NCI-H1436 treated with DMSO at 0.1 percent for 48 hours (cell line): ENCODE results near the gene TYSND1.
"Not testable (repeated sequence)": the region's sequence is repeated elsewhere in the genome, so short reads cannot be mapped to it uniquely, and the experiment has no call there.

ENCODE experiments used
- DNase-seq: peaks from one replicate; lab custom pipeline; 2025; lab: John Stamatoyannopoulos, UW

The TYSND1 gene

DNA sequence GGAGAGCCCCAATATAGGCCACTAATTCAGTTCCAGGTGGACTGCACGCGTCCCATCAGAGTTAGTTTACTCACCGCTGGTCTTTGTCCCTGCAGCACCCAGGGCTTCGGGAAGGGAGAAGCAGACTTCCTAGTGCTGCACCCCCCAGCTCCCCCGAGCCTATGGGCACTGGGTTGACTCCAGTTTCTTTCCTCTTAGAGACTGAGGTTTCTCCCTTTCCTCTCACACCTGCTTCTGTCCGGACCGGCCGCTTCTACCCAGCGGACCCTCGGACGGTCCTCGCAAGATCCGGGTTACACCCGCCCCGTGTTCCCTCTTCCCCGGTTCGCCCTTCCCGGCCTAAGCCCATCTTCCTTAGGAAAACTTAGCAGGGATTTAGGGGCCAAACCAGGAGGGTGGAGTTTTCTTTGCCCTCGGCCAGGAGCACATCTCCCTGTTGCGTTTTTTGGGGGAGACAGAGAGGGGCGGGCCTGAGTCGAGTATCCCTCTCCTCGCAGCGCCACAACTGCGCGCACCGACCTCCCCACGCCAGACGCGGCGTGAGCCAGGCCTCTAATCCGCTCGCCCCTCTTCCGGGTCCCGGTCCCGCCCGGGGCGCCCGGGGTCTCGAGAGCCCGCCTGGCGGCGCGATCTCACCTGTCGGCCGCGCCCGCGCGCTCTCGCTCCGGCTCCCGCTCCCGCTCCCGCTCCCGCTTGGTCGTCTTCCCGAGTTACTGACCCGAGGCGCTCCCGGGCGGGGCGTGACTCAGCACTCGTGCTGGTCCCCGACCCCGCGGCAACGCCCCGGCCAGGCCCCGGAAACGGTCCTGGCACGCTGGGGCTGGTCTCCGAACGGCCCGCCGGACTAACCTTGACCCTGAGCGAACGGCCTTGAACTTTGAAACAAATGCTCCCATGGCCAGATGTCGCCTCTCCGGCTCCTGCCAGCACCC, 14.1 kb downstream of the TYSND1 start, which contains the start of gene AIFM2:
Gene AIFM2, minus strand, starts transcription at position 728 of the 932 bp plus-strand sequence. CDS start 8,741 bp downstream, outside the sequence.
- DNase-seq: no peak

DNA sequence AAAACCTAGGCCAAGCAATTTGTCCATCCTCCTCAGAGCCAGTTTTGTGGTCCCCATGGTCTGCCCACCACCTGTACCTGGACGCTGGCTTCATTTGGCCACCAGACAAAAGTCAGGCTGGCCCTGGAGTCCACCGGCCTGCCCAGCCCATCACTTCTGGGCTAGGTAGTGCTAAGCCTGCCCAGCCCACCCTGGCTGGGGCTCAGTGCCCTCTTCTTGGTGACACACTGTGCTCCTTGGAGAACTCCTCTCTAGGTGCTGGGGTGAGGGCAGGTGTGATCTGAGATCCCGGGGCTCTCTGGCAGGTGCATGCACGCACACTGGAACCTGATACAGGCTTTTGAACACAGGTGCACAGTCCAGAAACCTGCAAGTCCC, 15.0 kb downstream of the TYSND1 start:
- no peak for DNase-seq

DNA sequence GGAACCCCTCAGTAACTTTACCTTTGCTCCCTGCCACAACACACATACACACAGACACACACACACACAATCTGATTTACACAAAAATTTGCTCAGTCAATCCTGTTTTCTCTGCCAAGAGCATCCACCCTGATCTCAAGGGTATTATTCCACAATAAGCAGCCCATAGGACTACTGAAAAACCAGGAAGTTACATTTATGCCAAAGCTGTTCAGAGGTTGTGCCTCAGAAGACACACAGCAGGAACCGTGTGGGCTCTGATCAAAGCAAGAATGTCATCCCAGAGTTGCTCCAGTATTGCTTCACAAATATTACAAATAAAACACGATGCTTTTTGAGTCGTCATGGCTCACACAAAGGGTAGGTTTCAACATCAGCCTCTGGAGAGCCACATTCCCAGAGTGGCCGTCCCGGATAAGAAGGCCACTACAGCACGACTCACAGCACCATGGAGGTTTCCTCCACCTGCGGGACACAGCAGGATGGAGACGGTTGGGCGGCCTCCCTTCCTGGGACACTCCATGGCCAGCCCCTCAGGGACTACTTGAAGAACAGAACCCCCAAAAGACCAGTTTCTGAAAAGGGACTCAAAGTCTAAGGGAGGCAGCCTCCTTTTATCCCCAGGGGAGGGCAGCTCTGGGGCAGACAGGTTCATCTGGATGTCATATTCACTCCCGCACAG, 15.5 kb downstream of the TYSND1 start:
- DNase-seq: no peak

DNA sequence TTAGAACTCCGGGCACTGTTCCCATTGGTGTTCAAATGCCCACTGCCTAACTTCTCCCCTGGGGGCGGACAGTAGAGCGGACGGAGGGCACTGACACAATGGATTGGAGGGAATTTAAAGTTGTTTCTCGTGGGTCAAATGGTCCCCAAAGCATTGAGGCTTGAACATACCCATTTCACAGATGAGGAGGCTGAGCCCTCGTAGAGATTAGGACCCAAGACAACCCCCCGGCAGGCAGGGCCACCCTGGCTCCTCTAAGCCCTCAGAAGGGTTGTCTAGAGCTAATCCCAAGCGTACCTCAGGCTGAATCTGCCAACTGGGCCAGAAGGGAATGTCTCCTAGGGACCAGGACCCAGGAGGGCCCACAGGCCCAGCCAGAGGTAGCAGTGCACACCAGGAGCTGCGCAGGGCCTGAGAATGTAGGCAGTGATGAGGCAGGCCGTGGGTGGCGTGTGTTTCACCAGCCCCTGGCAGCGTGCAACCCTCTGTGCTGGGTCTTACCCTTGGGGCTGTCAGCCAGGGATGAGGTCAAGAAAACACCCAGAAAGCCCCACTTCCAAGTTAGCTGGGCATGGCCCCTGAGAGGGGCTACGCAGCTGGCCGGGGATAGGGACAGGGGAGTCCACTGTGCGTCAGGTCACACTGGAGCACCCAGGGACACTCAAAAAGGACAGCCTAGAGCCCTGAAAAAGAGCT, 19.7 kb downstream of the TYSND1 start:
- no peak for DNase-seq

DNA sequence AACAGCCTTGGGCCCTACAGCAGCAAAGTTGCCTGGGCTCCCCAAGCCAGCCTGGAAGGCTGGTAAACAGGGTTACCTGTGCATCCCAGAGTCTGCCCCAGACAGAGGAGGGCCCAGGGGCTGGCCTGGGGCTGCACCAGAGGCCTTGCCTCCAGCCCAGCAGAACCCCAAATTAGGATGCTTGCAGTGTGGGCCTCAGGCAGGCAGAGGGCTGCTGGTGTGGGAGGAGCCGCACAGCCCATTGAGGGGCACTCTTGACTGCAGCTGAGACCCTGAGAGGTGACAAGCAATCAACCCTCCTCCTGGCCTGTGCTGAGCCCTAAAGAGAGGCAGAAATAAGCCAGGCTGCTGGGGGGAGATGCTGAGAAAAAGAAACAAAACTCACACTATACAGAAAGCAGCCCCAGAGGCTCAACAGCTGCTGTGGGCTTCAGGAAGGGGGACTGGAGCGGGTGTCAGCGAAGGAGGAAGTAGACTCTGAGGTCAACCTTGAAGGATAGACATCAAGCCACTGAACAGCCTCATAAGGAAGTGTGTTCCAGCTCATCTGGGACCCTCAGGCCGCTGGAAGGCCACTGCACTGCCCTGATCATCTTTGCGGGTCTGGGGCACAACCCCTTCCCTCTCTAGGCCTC, 20.5 kb downstream of the TYSND1 start:
- DNase-seq: no peak

DNA sequence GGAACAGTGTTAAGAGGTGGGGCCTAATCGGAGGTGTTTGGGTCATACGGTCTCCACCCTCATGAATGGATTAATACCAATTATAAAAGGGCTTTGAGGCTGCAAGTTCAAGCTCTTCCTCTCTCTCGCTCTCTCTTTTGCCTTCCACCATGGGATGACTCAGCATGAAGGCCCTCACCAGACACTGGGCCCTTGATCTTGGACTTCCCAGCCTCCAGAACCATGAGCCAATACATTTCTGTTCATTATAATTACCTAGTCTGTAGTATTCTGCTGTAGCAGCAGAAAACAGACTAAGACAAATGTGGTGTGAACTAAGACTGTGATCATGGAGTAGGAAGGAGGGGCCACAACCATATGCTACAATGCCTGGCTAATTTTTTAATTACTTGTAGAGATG, 21.6 kb downstream of the TYSND1 start:
- DNase-seq: no peak

DNA sequence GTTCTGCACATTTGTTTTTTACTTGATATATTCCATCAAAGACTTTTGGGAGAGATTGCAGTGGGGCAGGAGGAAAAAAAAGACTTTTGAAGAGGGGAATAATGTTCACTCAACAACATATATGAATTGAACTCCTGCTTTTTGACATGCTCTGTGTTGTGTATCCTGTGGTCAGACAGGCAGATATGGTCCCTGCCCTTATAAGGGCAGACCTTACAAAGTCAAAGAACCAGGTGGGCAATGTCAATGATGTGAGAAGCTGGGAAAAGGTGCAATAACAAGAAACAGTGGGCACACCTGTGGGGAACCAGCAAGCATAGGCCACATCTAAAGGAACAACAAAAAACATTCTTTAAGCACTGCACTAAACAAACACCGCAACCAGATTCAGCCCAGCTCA, 22.1 kb downstream of the TYSND1 start:
- no peak for DNase-seq

DNA sequence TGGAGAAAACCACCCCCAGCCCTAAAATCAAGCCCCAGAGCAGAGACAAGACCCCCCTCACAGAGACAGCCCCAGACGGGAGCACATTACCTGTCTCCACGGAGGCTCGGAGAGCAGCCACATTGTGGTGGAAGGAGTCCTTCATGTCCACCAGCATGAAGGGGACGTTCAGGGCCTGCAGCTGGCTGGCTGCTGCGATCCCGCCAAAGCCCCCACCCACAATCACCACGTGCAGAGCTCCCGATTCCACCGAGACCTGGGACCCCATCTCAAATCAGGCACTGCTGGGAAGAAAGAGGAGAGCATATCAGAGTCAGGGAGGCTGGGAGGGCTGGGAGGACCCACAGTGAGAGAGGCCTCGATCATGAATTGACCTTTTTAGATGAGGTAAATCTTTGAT, 22.7 kb downstream of the TYSND1 start:
- no peak for DNase-seq

DNA sequence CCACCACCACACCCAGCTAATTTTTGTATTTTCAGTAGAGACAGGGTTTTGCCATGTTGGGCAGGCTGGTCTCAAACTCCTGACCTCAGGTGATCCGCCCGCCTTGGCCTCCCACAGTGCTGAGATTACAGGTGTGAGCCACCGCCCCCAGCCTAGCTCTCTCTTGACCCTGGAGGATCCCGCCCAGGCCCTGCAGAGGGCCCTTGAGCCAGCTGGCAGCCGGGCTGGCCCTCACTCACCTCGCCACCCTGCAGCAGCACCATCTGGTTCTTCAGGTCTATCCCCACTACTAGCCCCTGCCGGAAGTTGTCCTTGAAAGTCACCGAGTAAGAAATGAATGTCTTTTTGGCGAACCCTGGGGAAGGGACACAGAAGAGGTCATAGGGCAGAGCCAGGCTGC, 23.3 kb downstream of the TYSND1 start:
- DNase-seq: not testable (repeated sequence)

DNA sequence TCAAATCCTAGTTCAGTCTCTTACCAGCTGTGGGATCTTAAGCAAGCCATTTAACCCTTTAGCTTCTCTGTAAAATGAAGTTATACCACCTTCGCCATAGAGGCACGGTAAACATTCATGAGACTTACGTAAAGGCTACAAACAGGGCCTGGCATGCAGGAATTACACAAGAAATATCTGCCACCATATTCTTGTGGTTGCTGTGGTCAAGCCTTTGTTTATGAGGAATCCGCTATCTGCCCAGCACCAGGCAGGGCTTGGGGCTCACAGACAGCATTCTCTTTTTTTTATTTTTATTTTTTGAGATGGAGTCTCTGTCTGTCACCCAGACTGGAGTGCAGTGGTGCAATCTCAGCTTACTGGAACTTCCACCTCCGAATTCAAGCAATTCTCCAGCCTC, 23.8 kb downstream of the TYSND1 start:
- DNase-seq: no peak

DNA sequence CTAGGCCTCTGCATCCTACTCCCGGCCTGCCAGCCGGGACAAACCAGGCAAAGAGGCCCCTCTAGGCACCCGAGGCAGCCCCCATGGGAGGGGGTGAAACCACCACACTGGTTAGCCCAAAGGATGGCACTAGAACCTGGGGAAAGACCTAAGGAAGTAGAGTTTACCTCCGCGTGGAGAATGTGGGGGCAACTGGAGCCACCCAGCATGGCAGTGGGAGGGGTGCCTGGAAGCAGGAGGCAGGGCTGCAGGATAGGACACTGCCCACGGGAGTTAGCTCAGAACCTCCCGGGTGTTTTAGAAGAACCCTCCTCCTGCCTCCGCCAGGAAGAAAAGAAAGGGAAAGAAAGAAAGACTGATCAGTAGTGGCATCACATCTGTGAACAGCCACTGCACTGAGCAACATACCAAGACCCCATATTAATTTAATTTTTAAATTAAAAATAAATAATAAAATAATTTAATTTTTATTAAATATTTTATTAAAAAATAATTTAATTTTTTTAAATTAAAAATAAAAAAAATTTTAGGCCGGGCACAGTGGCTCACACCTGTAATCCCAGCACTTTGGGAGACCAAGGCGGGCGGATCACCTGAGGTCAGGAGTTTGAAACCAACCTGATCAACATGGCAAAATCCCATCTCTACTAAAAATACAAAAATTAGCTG, 25.1 kb downstream of the TYSND1 start:
- DNase-seq: no peak

DNA sequence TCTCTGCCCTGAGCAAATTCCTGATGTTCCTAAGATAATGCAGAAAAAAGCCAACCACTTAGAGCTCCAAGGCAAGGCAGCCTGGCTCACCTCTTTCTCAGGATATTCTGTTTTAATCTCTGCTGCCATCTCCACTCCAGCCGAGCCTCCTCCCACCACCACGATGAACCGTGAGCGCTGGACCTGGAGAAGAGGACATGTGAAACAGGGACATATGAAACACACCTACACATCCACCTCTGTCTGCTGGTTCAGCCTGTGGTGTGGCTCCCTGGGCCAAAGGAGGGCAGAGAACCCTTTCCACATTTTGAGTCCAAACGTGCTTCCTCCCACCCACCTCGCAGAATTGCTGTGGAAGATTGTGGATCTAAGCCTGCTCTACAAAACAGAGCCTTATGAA, 26.1 kb downstream of the TYSND1 start:
- no peak for DNase-seq

DNA sequence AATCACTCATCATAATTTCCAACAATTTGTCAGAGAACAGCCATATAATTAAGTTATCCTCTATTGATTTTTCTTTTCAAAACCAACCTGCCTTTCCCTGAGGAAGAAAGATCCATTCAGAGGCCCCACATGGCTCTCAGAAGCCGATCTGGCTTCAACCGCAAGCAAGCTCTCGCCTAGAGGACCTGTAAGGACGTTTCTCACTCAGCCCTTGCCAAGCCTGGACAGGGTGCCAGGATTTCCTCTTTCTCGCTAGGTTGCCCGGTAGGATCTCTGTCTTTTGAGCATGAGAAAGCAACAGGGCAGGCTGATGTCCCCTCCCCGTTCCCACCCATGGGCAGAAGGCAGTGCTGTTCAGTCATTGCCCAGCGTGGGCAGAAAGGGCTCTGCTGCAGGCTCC, 26.9 kb downstream of the TYSND1 start:
- DNase-seq: no peak

DNA sequence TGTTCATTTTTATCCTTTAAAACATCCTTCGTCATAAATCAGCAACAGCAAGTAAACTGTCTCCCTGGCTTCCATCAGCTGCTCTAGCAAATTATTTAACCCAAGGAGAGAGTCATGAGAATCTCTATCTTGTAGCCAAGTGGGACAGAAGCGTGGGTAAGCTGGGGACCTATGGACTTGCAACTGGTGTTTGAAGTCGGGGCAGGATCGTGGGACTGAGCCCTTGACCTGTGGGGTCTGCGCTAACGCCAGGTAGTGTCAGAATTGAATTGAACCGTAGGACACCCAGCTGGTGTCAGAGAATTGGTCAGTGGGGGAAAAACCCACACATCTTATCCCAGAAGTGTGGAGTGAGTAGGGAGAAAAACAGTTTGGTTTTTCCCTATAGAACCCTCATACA, 27.3 kb downstream of the TYSND1 start:
- no peak for DNase-seq

DNA sequence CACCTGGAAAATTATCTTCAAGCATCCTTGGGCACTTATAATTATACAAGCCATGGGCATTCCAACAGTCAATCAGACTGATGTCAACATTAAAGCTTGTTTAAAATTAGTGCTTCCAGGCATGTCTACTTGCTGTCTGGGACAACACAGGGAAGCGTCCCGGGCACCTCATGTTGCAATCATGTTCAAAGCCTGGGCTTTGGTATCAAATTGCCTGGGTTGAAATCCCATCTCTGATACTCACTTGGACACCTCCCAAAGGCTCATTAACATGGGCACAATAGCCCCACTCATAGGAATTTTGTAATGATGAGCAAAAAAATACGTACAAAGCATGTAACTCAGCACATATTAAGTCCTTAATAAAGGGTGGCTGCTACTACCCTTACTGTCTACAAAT, 28.3 kb downstream of the TYSND1 start:
- DNase-seq: no peak

DNA sequence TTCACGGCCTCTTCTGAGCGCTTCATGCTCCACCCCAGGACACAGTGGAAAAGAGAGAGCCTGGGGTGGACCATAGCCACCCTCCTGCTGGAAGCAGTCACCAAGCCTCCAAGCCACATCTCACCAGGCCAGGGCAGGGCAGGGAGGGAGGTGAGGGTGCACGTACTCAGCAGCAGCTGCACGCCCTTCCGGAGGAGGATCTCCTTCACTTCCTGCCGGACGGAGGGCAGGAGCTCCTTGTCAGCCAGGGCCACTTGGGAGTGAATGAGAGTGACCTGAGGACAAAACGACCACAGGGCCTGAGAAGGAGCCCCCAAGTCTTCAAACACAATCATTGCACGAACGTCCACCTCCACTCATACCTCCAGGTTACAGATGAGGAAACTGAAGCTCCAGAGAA, 28.9 kb downstream of the TYSND1 start:
- no peak for DNase-seq

DNA sequence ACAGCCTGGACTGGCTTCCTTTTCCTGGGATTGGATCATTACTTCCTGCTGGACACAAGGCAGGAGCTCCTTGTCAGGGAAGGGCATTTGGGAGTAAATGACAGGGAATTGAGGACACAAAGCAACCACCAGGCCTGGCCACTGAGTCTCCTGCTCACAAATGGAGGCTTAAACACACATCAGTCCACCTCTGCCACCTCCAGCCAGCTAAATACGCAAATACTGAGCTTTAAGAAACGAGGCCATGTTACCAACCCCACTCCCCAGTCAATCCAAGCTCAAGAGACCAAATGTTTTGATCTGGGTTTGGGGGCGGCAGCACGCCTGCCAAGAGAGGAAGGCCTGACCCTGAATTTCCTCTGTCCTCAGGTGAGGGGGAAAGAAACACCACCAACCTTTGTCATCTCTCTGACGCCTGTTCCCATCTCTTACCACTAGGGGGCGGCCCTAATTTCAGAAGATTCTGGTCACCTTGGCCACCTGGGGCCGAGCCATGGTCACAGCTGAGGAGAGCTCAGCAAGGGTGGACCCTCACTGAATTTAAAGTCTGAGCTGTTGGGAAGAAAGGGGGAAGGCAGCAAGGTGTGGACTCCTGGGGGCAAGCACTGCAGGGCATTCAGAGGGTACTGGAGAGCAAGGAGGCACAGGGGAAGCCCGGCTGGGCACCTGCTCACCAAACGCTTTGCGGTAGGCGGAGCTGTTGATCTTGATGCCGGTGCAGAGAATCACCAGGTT, 30.4 kb downstream of the TYSND1 start:
- no peak for DNase-seq

DNA sequence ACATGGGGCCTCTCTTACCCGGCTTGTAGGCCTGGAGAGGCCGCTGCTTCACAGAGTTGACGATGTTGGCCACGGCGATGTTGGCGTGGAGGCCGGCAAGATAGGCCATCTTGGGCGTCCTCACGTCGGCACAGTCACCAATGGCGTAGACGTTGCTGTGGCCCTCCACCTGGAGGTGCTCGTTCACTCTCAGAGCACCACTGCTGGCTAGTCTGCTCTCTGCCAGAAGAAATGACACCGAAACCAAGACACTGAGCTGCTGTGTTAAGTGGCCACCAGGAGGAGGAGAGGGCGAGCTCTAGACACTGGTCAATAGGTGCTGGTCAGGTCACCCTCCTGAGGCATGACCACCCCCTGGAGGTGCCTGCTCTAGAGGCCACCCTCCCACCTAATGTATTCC, 31.6 kb downstream of the TYSND1 start:
- no peak for DNase-seq

DNA sequence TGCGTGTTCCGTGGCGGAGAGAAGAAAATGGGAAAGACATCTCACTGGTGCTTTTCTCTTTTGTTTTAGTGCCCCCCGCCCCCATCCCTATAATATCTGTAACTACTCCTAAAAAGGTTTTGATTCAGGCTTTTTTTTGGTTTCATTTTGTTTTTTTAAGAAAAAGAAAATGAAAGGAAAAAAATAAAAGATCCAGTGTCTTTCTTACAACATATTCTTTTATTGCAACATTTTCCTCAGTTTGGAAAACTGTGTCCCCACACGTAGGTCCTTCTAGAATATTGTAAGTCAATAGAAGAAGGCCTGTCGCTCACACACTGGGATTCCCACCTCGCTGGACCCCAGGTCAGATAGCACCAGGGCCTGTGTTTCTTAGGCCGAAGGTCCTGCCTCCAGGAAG, 34.4 kb downstream of the TYSND1 start:
- no peak for DNase-seq

DNA sequence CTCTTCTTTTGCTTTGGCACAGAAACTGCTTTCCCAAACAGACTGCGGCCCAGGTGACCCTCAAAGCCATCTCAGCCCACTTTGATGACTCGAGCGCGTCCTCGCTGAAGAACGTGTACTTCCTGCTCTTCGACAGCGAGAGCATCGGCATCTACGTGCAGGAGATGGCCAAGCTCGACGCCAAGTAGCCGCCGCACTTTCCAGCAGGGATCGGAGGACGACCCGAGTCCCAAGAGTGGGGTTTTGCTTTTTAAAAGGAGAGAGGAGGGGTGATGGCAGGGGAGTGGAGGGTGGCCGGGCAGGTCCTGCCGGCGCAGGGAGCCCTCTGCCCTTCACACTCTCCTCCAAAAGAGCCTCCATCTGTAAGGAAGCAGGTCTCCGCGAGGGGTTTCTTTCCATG, 35.0 kb downstream of the TYSND1 start:
- DNase-seq: no peak
